ENCODE measurements around the gene ASB9.

ASB9 gene

DNA sequence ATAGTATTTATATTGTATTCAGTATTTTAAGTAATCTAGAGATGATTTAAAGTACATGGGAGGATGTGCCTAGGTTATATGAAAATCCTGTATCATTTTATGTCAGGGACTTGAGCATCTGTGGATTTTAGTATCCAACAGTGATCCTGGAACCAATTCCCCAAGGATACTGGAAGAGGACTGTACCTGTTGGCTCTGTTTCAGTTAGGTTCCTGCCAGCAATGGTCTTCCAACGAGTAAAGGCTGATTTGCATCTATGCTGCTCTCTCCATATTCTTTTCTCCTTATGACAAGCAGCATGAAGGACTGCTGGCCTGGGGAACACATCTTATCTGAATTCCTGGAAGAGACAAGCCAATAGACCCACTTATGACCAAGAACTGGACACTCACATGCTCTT lies 34.9 kb downstream of the ASB9 start:
- TF ChIP-seq, protein P1, sequence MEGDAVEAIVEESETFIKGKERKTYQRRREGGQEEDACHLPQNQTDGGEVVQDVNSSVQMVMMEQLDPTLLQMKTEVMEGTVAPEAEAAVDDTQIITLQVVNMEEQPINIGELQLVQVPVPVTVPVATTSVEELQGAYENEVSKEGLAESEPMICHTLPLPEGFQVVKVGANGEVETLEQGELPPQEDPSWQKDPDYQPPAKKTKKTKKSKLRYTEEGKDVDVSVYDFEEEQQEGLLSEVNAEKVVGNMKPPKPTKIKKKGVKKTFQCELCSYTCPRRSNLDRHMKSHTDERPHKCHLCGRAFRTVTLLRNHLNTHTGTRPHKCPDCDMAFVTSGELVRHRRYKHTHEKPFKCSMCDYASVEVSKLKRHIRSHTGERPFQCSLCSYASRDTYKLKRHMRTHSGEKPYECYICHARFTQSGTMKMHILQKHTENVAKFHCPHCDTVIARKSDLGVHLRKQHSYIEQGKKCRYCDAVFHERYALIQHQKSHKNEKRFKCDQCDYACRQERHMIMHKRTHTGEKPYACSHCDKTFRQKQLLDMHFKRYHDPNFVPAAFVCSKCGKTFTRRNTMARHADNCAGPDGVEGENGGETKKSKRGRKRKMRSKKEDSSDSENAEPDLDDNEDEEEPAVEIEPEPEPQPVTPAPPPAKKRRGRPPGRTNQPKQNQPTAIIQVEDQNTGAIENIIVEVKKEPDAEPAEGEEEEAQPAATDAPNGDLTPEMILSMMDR (IDR thresholded peaks at IDR 0.05; ENCODE audit: insufficient read depth, low read length, missing control alignments): no peak
- ChIA-PET CTCF (no interaction called here), POLR2A (no interaction called here)
- DNase-seq (ENCODE audit: low read depth, low spot score): no peak
- no peak overlapping the region for H3K4me3 ChIP-seq (ENCODE audit: low read depth, low read length)

DNA sequence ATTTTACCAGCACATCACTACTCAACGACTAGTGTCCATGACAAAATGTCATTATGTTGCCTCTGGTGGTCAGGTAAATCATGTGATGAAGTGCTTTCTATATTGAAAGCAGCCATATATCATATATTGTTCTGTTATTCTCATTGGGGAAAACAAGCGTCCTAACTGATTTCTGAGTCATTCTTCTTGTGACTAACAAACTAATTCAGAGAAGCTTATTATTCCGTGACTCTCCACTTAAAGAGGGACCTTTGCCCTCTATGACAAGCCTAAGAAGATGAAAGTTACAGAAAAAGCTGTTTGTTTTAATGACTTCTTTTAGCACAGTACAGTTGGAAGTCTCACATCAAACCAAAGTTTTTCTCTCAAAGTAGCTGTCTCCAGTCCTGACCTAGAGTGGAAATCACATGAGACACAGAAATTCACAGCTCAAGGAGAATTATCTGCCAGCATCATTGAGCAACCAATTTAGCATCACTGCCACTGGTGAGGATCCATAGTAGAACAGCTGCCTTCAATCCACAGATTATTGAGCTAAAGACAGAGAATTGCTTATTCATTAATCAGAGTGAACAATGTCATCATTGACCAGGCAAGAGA lies 36.4 kb downstream of the ASB9 start:
- no peak overlapping the region for H3K4me3 ChIP-seq (ENCODE audit: low read depth, low read length)
- TF ChIP-seq, protein P1 (IDR thresholded peaks at IDR 0.05; ENCODE audit: insufficient read depth, low read length, missing control alignments): no peak
- ChIA-PET CTCF (interaction anchor here (1.3 to 1.5 kb wide), 2 partner anchors 9 to 11 kb away, joined by 3 read pairs; no protein-coding TSS in a partner anchor), POLR2A (no interaction called here)
- no peak for DNase-seq (ENCODE audit: low read depth, low spot score)

DNA sequence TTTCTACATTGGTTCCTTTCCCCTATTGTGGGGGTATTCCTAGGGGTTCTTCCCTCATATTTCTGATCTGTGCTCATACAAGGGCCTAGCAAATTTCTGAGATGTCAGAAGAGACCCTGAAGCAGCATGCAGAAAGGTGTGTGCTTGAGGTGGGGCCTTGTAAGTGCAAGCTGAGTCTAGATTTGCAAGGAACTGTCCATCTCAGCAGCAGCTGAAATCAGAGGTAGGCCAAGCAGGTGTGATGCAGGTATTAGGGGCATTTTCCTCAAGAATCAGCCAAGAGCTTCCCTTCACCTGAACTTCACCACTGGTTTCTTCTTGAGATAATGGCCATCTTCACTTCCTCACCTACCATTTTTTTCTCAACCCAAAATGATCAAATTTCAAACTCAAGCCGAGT lies 45.1 kb downstream of the ASB9 start:
- TF ChIP-seq, protein P1 (IDR thresholded peaks at IDR 0.05; ENCODE audit: insufficient read depth, low read length, missing control alignments): no peak
- ChIA-PET POLR2A (no interaction called here), CTCF (no interaction called here)
- H3K4me3 ChIP-seq (ENCODE audit: low read depth, low read length): no peak overlapping the region
- no peak for DNase-seq (ENCODE audit: low read depth, low spot score)

DNA sequence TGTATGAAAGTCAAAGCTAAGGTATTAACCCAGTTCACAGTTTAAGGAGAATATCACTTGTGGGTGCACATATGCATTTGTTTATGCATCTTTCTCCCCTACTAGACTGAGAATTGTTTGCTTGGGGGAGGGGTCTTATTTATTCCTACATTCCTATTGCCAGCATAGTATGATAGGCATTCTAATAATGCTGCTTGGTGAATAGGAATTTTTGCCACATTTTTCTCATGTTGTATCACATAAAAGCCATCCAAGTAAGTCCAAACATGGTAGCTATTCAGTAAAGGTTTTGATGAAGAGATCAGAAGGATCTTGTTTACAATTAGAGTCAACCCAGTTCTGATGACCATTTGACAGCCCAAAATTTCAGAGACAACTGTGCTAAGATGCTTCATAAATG lies 48.6 kb downstream of the ASB9 start:
- TF ChIP-seq, protein P1 (IDR thresholded peaks at IDR 0.05; ENCODE audit: insufficient read depth, low read length, missing control alignments): no peak

DNA sequence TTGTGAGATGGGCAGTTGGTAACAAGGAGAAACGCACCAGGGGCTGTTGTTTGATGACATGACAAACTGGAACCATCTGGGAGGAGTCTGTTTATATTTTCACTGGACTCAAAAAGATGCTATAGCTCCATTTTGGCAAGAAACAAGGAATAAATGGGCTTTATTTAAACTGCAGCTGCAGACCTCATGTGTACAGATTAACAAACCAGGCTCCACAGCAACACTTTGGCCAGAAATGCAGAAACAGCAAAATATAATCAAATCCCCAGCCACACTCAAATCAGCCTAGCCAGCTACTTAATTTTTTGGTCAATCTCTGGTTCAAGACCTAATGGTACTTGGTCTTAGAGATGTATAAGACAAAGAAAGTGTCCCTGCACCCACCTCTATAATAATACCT lies 52.7 kb downstream of the ASB9 start:
- H3K4me3 ChIP-seq (ENCODE audit: low read depth, low read length): no peak overlapping the region
- DNase-seq (ENCODE audit: low read depth, low spot score): no peak
- ChIA-PET CTCF (no interaction called here), POLR2A (no interaction called here)
- TF ChIP-seq, protein P1 (IDR thresholded peaks at IDR 0.05; ENCODE audit: insufficient read depth, low read length, missing control alignments): no peak

More for the DNA sequence above, 48.6 kb downstream of the ASB9 start:
- POLR2A ChIA-PET: no interaction called here
- CTCF ChIA-PET: no interaction called here
- no peak for DNase-seq (ENCODE audit: low read depth, low spot score)
- no peak overlapping the region for H3K4me3 ChIP-seq (ENCODE audit: low read depth, low read length)

DNA sequence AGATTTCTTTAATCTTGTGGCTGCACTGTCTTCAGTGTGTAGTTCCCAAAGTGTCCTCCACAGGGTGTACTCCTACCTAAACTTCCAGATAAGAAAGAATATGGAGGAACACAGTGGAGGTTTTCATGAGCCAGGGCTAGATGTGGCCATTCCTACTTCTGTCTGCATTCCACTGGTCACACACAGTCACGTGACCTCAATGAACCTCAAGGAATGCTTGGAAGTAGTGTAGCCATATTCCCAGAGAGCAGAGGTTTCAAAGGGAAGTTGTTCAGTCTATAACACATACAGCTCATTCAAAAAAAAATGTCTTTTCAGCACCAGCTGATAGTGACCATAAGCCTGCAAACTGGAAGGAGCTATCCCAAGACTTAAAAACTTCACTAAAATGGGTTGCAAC lies 53.6 kb downstream of the ASB9 start:
- ChIA-PET POLR2A (no interaction called here), CTCF (no interaction called here)
- DNase-seq (ENCODE audit: low read depth, low spot score): no peak
- H3K4me3 ChIP-seq (ENCODE audit: low read depth, low read length): no peak overlapping the region
- TF ChIP-seq, protein P1 (IDR thresholded peaks at IDR 0.05; ENCODE audit: insufficient read depth, low read length, missing control alignments): no peak

Measured in AG04449 (cell line).